Measurements from ENCODE around the gene LHX3. TPM values are rescaled to one million over a fixed set of nuclear protein-coding genes. Genes with fewer than 3 reads are reported as not detected.
"Not testable (repeated sequence)": the region's sequence is repeated elsewhere in the genome, so short reads cannot be mapped to it uniquely, and the experiment has no call there.

LHX3 gene
- total RNA-seq, 1 donor from 2014 or later = not detected

GRCh38 chr9:136152543-136152866 lies 52.4 kb downstream of the LHX3 start:
- H3K36me3 Mint-ChIP-seq (ENCODE audit: low read depth, unreplicated experiment) = no peaks in the 10 kb centered on the region
- H3K27ac Mint-ChIP-seq (ENCODE audit: unreplicated experiment) = no peak overlapping the region

GRCh38 chr9:136151848-136152542 lies 52.9 kb downstream of the LHX3 start:
- H3K4me1 Mint-ChIP-seq (ENCODE audit: unreplicated experiment) = no peaks in the 10 kb centered on the region
- H3K9me3 Mint-ChIP-seq (ENCODE audit: unreplicated experiment) = no peaks in the 10 kb centered on the region
- no peak overlapping the region for H3K4me3 Mint-ChIP-seq (ENCODE audit: unreplicated experiment)
- no peak overlapping the region for H3K27ac Mint-ChIP-seq (ENCODE audit: unreplicated experiment)
- no peak for DNase-seq (ENCODE audit: low spot score)
- H3K36me3 Mint-ChIP-seq (ENCODE audit: low read depth, unreplicated experiment) = no peaks in the 10 kb centered on the region
- TF ChIP-seq, protein P1, sequence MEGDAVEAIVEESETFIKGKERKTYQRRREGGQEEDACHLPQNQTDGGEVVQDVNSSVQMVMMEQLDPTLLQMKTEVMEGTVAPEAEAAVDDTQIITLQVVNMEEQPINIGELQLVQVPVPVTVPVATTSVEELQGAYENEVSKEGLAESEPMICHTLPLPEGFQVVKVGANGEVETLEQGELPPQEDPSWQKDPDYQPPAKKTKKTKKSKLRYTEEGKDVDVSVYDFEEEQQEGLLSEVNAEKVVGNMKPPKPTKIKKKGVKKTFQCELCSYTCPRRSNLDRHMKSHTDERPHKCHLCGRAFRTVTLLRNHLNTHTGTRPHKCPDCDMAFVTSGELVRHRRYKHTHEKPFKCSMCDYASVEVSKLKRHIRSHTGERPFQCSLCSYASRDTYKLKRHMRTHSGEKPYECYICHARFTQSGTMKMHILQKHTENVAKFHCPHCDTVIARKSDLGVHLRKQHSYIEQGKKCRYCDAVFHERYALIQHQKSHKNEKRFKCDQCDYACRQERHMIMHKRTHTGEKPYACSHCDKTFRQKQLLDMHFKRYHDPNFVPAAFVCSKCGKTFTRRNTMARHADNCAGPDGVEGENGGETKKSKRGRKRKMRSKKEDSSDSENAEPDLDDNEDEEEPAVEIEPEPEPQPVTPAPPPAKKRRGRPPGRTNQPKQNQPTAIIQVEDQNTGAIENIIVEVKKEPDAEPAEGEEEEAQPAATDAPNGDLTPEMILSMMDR (IDR thresholded peaks at IDR 0.05; ENCODE audit: unreplicated experiment) = no peak
- H3K27me3 Mint-ChIP-seq (ENCODE audit: unreplicated experiment) = peaks cover 2% of the 10 kb centered on the region

More at GRCh38 chr9:136152543-136152866, 52.4 kb downstream of the LHX3 start:
- H3K9me3 Mint-ChIP-seq (ENCODE audit: unreplicated experiment) = no peaks in the 10 kb centered on the region
- H3K4me3 Mint-ChIP-seq (ENCODE audit: unreplicated experiment) = no peak overlapping the region
- H3K27me3 Mint-ChIP-seq (ENCODE audit: unreplicated experiment) = peaks cover 2% of the 10 kb centered on the region
- TF ChIP-seq, protein P1 (IDR thresholded peaks at IDR 0.05; ENCODE audit: unreplicated experiment) = no peak
- no peaks in the 10 kb centered on the region for H3K4me1 Mint-ChIP-seq (ENCODE audit: unreplicated experiment)
- DNase-seq (ENCODE audit: low spot score) = no peak

DNA sequence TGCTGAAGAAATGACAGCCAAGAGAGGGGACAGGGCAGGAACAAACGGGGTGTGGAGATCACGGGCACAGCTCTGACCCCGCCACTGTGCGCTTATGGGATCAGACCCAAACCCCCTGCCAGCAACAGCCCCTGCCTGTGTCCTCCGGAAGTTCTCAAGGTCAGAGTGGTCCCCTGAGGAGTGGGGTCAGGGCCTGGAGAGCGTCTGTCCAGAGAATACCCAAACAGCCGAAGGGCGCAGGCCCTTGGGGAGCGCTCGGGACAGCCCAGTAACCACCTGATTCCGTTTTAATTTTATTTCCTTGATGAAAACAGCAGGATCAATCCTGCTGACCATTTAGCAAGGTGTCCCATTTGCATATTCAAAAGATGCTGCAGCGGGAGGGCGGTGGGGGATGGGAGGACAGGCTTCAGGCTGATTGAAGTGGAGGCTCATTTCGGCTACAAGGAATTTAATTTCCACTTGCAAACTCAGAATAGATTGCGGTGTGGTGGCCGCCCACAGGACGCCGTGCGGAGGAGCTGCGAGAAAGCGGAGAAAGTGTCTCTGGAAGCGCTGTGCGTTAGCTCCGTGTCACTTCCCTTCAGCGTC lies 53.6 kb downstream of the LHX3 start:
- TF ChIP-seq, protein P1 (IDR thresholded peaks at IDR 0.05; ENCODE audit: unreplicated experiment) = no peak
- H3K4me1 Mint-ChIP-seq (ENCODE audit: unreplicated experiment) = no peaks in the 10 kb centered on the region
- H3K27me3 Mint-ChIP-seq (ENCODE audit: unreplicated experiment) = peaks cover 2% of the 10 kb centered on the region
- no peaks in the 10 kb centered on the region for H3K9me3 Mint-ChIP-seq (ENCODE audit: unreplicated experiment)
- DNase-seq (ENCODE audit: low spot score) = no peak
- no peaks in the 10 kb centered on the region for H3K36me3 Mint-ChIP-seq (ENCODE audit: low read depth, unreplicated experiment)
- no peak overlapping the region for H3K27ac Mint-ChIP-seq (ENCODE audit: unreplicated experiment)
- H3K4me3 Mint-ChIP-seq (ENCODE audit: unreplicated experiment) = no peak overlapping the region

DNA sequence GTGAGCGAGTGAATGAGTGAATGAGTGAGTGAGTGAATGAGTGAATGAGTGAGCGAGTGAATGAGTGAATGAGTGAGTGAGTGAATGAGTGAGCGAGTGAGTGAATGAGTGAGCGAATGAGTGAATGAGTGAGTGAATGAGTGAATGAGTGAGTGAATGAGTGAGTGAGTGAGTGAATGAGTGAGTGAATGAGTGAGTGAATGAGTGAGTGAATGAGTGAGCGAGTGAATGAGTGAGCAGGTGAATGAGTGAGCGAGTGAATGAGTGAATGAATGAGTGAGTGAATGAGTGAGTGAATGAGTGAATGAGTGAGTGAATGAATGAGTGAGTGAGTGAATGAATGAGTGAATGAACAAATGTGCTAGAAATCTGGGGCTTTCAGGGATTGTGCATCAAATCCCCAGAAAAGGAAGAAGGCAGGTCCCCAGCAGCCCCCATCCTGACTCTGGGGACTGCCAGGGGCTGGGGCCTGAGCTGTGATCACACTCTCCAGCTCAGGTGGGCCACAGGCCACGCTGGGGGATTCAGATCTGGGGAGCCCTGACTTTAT lies 54.2 kb downstream of the LHX3 start:
- not testable (repeated sequence) for H3K27ac Mint-ChIP-seq (ENCODE audit: unreplicated experiment); DNase-seq (ENCODE audit: low spot score); H3K9me3 Mint-ChIP-seq (ENCODE audit: unreplicated experiment); H3K4me3 Mint-ChIP-seq (ENCODE audit: unreplicated experiment); H3K4me1 Mint-ChIP-seq (ENCODE audit: unreplicated experiment); H3K36me3 Mint-ChIP-seq (ENCODE audit: low read depth, unreplicated experiment); H3K27me3 Mint-ChIP-seq (ENCODE audit: unreplicated experiment)

GRCh38 chr9:136149853-136150252 lies 55.1 kb downstream of the LHX3 start:
- no peaks in the 10 kb centered on the region for H3K36me3 Mint-ChIP-seq (ENCODE audit: low read depth, unreplicated experiment)
- H3K4me3 Mint-ChIP-seq (ENCODE audit: unreplicated experiment) = no peak overlapping the region
- no peaks in the 10 kb centered on the region for H3K9me3 Mint-ChIP-seq (ENCODE audit: unreplicated experiment)
- DNase-seq (ENCODE audit: low spot score) = no peak
- no peaks in the 10 kb centered on the region for H3K4me1 Mint-ChIP-seq (ENCODE audit: unreplicated experiment)
- H3K27me3 Mint-ChIP-seq (ENCODE audit: unreplicated experiment) = no peaks in the 10 kb centered on the region
- H3K27ac Mint-ChIP-seq (ENCODE audit: unreplicated experiment) = no peak overlapping the region
- TF ChIP-seq, protein P1 (IDR thresholded peaks at IDR 0.05; ENCODE audit: unreplicated experiment) = no peak
